HepG2 (cell line): ENCODE results near the gene GUCA2B.

Experiments
- CEBPB ChIP-seq: IDR thresholded peaks from 2 replicates; pipeline ENCODE4 v1.6.1; 2011; ENCODE audit warnings: low read depth, low read length, improper control_type of control experiment, borderline replicate concordance
- CTCF ChIP-seq: sonication (generic); formaldehyde crosslinking; IDR thresholded peaks from 2 replicates; pipeline ENCODE4 v1.5.0; 2020; ENCODE audit warnings: mild to moderate bottlenecking, missing genetic modification reagents, moderate library complexity
- HOMEZ ChIP-seq: IDR thresholded peaks from 2 replicates; pipeline ENCODE4 v1.6.1; 2016; ENCODE audit warnings: low read depth
- ZFX ChIP-seq: sonication (generic); formaldehyde crosslinking; IDR thresholded peaks from 2 replicates; pipeline ENCODE4 v1.4.0; 2020; ENCODE audit warnings: mild to moderate bottlenecking, low read depth, missing genetic modification reagents, moderate library complexity

- TF ChIP-seq HOMEZ (CRISPR knock-in tag): no peak
- TF ChIP-seq CTCF (CRISPR knock-in tag): no peak
- no peak for TF ChIP-seq ZFX (CRISPR knock-in tag)
- TF ChIP-seq CEBPB: no peak
These were observed 44.9 kb upstream of the GUCA2B start for GRCh38 chr1:42108309-42108708.
